Measurements from ENCODE around the gene C19orf81.

C19orf81 gene

DNA sequence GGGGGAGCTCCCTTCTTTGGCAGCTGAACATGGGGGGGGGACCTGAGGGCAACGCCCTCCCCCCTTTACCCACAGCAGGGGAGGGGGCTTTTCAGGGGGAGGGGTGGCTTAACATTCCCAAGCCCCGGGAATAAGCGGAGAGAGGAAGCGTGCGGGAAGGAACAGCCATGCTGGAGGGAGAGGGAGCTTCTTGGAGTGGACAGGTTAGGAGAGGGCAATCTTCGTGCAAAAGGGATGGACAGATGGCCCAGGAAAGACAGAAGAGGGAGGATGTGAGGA is 10.8 kb downstream of the C19orf81 start:
- no peak for DNase-seq (ENCODE audit: low read depth)
- H3K4me3 ChIP-seq (ENCODE audit: control insufficient read depth, low read depth, low read length), result no peak overlapping the region
- TF ChIP-seq, protein P1, sequence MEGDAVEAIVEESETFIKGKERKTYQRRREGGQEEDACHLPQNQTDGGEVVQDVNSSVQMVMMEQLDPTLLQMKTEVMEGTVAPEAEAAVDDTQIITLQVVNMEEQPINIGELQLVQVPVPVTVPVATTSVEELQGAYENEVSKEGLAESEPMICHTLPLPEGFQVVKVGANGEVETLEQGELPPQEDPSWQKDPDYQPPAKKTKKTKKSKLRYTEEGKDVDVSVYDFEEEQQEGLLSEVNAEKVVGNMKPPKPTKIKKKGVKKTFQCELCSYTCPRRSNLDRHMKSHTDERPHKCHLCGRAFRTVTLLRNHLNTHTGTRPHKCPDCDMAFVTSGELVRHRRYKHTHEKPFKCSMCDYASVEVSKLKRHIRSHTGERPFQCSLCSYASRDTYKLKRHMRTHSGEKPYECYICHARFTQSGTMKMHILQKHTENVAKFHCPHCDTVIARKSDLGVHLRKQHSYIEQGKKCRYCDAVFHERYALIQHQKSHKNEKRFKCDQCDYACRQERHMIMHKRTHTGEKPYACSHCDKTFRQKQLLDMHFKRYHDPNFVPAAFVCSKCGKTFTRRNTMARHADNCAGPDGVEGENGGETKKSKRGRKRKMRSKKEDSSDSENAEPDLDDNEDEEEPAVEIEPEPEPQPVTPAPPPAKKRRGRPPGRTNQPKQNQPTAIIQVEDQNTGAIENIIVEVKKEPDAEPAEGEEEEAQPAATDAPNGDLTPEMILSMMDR (IDR thresholded peaks at IDR 0.05; ENCODE audit: control insufficient read depth, insufficient read depth, low read depth, low read length, missing control alignments), result no peak

DNA sequence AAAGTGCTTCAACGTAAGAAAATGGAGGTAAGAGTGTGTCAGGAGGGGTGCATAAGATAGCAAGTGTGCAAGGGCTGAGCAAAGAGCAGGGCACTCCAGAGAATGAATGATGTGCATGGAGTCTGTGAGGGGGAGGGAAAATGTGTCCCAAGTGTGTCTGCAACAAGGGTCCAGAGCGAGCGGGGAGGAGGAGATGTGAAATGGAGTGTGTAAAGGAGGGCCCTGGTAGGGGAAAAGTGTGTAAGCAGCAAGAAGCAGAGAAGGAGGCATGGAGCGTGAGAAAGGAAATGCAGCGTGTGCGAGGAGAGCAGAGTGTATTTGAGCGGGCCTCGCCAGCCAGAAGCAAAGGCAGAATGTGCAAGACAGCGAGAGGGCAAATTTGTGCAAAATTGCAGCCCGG is 11.8 kb downstream of the C19orf81 start:
- TF ChIP-seq, protein P1 (IDR thresholded peaks at IDR 0.05; ENCODE audit: control insufficient read depth, insufficient read depth, low read depth, low read length, missing control alignments), result no peak
- no peak for DNase-seq (ENCODE audit: low read depth)
- H3K4me3 ChIP-seq (ENCODE audit: control insufficient read depth, low read depth, low read length), result no peak overlapping the region

DNA sequence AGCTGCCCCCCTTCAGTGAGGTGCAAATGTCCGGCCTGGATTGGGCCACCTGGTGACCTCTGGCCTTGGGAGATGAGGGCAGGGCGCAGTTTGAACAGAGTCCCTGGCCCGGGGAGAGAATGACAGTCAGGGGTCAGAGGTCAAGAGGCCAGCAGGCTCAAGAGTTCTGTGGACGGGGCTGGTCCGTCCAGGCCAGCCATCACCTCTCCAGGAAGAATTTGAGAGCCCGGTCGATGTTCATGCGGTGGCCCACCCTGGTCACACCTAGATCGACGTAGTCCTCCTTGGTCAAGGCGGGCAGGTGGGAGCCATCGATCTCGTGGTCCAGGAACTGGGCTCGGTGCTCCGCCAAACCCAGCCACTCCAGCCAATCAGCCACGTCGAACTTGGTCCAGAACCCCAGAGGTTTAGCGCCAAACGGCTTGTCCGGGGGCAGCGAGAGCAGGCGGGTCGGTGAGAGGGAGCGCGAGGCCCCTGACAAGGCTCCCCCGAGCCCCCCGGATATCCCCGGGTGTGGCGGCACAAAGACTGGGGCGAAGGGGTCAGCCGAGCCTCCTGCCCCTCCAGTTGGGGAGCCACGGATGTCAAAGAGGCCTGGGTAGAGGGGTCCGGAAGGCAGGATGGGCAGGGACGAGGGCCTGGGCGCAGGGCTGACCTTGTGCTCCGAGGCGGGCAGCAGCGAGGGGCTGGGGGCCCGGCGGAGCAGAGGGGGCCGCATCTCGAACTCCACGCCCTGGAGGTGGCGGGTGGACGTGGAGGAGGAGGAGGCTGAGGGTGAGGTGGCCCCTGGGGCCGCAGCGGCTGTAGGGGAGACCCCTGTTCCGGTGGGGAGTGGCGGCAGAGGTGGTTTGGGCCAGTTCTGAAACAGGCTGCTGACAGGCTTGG is 12.8 kb downstream of the C19orf81 start:
- DNase-seq (ENCODE audit: low read depth), result no peak
- no peak overlapping the region for H3K4me3 ChIP-seq (ENCODE audit: control insufficient read depth, low read depth, low read length)
- TF ChIP-seq, protein P1 (IDR thresholded peaks at IDR 0.05; ENCODE audit: control insufficient read depth, insufficient read depth, low read depth, low read length, missing control alignments), result no peak

DNA sequence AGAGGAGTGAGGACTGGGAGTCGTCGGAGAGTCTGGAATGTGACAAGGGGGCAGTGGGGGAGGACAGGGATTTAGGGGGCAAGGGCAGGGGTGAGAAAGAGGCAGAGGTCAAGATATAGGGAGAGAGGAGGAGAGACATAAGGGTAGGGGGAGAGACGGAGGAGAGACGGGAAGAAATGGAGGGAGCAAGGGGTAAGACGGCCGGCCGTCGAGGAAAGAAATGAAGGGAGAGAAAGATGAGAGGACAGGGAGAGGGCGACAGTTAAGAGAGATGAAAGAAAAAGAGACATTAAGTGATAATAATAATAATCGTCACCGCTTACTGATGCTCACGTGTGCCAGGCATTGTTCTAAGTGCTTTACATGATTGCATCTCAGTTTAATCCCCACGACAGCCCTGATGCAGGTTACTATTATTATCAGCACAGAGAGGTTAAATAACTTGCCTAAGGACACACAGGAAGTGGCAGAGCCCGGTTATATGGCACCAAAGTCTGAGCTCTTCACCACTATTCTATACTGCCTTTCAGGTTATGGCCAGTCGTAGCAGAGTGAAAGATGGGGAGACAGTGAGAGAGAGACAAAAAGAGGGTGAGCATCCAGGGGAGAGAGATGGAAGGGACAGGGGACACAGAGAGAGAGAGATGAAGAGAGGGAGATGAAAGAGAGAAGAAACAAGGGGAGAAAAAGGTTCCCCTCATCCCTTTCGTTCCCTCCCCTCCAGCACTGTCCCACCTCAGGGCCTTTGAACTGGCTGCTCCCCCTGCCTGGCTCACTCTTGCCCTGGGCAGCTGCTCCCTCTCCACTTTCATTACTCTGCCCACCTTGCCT is 13.6 kb downstream of the C19orf81 start:
- no peak for DNase-seq (ENCODE audit: low read depth)
- no peak overlapping the region for H3K4me3 ChIP-seq (ENCODE audit: control insufficient read depth, low read depth, low read length)
- TF ChIP-seq, protein P1 (IDR thresholded peaks at IDR 0.05; ENCODE audit: control insufficient read depth, insufficient read depth, low read depth, low read length, missing control alignments), result no peak

DNA sequence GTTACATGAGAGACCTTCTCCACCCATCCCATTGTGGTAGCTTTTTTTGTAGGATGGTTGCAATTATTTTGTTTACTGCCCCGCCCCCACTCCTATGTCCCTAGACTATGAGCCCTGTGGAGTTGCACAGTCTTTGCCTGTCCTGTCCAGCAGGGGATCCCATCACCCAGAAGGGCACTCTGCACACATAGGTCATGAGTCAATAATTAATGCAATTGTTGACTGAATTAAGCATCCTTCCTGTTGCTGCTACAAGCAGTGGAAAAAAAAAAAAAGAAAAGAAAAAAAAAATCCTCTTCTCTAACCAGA is 14.2 kb downstream of the C19orf81 start:
- TF ChIP-seq, protein P1 (IDR thresholded peaks at IDR 0.05; ENCODE audit: control insufficient read depth, insufficient read depth, low read depth, low read length, missing control alignments), result no peak
- H3K4me3 ChIP-seq (ENCODE audit: control insufficient read depth, low read depth, low read length), result no peak overlapping the region
- DNase-seq (ENCODE audit: low read depth), result no peak

DNA sequence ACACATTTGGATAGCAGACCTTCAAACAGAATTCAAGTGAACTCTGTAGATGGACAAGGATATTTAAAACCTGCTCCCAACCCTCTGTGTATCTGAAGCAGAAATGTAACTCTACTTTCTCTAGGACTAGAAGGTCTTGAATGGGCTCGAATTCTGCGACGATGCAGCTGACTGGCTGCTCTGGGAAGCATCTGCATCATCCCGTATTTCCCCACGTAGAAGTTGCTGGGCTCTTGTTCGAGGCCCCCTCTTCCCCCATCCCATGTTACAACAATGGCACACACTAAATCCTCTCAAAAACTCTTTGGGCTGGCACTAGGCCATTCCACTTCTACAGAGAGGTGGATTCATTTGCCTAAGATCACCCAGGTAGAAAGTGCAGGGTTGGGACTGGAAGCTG is 15.0 kb downstream of the C19orf81 start:
- H3K4me3 ChIP-seq (ENCODE audit: control insufficient read depth, low read depth, low read length), result no peak overlapping the region
- no peak for DNase-seq (ENCODE audit: low read depth)

More for the DNA sequence above, 15.0 kb downstream of the C19orf81 start:
- TF ChIP-seq, protein P1 (IDR thresholded peaks at IDR 0.05; ENCODE audit: control insufficient read depth, insufficient read depth, low read depth, low read length, missing control alignments), result no peak
